ENCODE data around the gene CYBB.
A peak's percentile ranks its signal among the peaks of the same experiment; 100 is the strongest.

Gene CYBB

DNA sequence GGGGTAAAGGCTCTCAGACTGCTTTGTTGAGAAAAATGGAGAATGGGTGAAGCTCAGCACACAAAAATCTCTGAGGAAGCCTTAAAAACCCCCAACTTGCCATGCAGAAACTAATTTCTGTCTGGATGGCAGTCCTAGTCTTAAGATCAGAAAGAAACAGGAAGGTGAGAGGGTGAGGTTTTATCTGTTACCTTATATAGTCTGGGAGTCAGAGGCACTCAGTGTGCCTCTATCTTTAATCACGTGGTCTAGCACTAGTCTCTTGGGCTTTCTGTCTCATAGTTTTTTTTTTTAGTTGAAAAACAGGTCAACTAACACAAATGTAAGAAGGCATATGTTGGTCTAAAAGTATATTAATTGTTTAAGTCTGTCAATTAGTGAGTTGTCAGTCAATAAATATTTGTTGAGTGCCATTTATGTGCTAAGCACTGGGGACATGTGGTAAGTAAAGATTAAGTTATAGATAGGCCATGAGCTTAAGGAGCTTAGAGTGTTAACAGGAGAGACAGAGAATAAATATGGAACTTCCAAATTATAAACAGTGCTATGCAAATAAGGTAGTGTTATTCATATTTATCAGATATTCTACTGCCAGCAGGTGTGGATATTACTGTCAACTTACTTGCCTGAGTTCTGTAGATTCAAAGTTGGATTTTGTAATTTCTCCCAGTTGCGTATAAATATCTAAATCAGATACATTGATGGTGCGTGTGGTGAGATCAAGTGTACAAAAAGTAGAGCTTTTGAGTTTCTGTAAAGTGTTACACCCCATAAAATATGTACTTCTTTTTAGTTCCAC, 7.0 kb downstream of the CYBB start:
- DNase-seq (ENCODE audit: low read depth): no peak

- no peak for DNase-seq (ENCODE audit: low read depth)
These were observed 7.6 kb downstream of the CYBB start for GRCh38 chrX:37787423-37787869.

- no peak for DNase-seq (ENCODE audit: low read depth)
These were observed 16.5 kb downstream of the CYBB start for GRCh38 chrX:37796310-37796709.

DNA sequence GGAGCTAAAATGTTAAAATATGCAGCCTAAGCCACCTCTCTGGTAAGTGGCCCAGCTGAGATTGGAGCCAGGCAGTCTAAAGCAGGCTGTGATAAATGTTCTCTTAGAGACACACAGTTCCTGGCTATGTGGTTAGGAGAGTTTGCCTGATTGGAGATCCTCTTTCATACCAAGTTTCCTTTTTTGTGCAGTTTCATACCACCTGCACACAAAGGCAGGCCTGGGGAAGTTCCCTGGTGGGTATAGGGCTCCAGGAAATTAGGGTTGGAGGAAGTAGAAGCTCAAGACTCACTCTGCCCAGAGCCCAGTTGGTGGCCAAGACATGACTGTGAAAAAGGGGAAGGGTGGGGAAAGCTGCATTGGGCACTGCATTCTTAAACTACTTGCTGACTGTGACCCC, 16.9 kb downstream of the CYBB start:
- DNase-seq (ENCODE audit: low read depth): no peak

DNA sequence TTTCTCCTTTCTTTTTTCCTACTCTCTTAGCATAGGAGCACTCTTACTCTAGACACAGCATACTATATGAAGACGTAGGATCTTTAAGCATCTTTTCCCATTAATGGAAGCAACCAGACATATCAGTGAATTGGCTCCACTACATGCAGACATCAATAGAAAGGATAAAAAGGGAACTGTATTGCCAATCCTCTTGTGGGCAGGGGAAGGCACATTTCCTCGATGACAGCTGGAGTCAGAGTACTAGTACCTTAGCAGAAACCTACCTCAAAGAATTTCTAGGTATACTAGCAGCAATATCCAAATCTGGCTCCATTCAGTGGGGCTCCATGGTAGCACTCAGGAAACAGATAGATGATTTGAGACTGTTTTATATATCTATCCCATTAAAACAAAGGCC, 20.1 kb downstream of the CYBB start:
- DNase-seq (ENCODE audit: low read depth): no peak

DNA sequence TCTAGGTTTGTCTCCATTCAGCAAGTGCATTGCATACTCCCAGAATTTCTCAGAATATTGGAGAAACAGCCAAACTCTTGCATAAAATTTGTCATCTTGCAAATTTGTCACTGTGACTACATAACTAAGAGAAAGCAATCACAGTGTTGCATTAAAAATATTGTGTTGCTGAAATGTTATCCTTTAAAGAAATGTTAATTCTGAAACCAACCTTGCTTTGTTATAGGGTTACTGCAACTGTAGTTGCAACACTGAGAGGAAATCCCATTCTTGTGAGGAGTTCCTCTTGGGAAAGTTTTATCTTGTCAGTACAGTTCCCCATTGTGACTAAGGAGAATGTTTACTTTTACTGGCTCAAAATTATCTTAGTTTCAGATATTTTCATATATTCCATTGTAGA, 20.9 kb downstream of the CYBB start:
- no peak for DNase-seq (ENCODE audit: low read depth)

DNA sequence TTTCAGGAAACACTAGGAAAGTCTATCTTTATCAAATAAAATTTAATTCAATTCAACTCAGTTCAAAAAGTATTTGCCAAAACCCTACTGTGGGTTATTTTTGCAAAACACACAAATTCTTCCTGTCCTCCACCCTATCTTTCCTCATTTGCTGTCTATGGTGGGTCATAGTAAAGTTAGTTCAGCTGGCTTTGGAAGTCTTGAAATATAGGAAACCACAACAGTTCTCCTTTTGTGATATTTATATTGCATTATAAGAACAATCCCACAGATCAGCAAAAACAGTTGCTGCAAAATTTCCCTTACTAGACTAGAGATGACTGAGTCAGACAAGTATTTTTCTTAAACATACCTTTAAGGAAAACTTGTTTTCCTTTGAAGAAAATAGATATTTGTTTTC, 22.2 kb downstream of the CYBB start:
- no peak for DNase-seq (ENCODE audit: low read depth)

DNA sequence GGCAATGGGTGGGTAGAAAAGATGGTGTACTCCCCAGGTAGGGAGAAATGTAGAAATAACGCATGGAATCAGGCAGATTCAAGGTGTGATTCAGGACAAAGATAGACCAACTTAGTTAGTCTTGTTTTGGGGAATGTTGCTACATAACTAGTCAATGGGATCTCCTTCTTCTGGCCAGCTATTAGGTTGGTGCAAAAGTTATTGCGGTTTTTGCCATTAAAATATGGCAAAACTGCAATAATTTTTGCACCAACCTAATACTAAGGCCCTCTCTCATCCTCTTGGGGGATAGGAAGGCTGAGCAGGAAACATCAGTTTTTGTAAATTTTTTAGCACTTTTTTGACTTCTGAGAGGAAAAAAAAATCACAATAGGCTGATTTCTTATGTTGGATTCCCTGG, 23.2 kb downstream of the CYBB start:
- DNase-seq (ENCODE audit: low read depth): no peak

GRCh38 chrX:37809970-37810369, 30.1 kb downstream of the CYBB start:
- no peak for DNase-seq (ENCODE audit: low read depth)

DNA sequence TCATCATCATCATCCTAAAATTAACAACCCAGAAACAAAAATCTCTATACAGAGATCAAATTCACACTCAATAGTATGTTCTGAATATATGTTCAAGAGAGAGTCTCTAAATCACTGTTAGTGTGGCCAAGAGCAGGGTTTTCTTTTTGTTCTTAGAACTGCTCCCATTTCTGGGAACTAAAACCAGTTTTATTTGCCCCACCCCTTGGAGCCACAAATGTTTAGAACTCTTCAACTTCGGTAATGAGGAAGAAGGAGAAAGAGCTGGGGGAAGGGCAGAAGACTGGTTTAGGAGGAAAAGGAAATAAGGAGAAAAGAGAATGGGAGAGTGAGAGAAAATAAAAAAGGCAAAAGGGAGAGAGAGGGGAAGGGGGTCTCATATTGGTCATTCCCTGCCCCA, 32.3 kb downstream of the CYBB start:
- no peak for DNase-seq (ENCODE audit: low read depth)

DNA sequence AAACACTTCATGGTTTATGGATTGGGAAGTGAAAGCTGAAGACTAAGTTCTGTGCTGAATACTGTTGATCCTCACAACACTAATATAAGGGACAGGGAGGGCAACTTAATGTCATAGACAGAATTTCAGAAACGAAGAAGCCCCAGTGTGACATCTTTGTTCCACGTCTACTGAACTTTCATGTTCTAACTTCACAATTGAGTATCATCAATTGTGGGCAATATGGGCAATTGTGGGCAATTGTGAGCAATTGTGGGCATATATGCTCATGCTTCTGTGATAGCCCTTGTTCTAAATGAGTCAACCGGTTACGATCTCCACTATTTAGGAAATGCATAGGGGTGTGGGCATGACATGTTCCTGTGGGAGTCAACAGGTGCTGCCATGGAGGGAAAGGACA, 33.7 kb downstream of the CYBB start:
- no peak for DNase-seq (ENCODE audit: low read depth)

DNA sequence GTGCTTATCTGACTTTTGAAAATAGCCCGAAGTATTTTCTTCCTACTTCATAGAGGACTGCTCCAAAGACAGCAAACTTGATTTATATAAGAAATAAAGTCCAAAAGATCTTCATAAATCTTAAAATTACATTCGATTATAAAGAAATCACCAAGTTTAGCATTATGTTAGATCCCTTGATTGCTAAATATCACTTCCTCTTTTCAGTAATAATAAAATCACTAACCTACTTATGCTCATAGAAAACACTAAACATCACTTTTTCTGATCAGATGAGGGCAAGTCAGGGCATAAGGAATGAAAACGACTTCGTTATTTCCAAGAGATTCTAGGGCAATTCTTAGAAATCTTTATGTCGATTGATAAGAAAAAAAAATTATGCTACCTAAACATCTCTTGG, 35.5 kb downstream of the CYBB start:
- no peak for DNase-seq (ENCODE audit: low read depth)

DNA sequence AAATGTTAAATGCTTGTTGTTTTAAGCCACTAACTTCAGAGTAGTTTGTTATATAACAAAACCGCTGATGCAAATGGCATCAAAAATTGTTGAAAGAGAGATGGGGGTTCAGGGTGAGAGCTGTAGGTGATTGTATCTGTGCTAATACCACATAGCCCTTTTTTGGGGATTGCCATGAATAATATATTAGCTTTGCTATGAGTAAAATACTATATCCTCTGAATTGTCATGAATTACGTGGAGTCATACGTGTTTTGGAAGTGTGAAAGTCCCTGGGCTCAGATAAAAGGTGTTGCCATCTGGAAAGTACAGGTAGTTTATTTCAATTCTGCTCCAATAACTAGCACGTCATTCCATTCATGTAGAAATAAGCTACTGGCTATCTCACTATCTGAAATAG, 36.9 kb downstream of the CYBB start:
- DNase-seq (ENCODE audit: low read depth): no peak

- DNase-seq (ENCODE audit: low read depth): no peak
These were observed 37.3 kb downstream of the CYBB start for GRCh38 chrX:37817176-37817575.

DNA sequence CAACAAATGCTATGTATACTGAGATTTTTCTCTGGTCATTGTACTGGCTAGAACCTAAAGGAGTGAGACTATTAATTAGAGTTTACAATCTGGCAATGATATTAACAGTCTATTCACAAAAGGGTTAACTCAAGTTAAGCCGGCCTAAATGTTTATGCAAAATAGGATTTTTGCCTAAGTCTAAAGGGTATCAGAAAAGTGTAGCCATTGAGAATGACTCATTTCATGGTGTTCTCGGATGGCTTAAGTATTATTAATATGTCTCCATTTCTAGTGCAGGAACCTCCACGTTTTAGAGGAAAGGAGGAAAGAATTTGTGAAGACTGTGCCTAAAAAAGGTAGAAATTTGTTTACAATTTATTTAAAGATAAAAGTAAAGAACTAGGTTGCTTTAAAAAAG, 37.7 kb downstream of the CYBB start:
- DNase-seq (ENCODE audit: low read depth): no peak

DNA sequence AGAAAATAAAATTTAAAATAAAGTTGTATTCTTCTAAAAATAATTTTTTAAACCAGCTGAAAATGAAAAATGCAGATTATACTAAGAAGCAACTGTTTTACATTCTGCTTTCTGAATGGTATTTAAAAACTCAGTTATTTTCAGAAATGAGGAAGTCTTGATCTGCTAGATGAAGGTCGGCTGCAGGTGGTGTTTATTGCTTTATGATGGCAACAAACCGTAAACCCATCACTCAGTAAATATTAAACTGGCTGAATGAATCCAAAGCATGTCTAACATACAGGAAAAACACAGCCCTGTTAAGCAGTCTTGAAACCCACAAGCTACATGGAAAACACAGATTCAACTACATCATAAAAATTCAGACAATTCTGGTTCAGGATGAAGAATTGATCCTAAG, 38.2 kb downstream of the CYBB start:
- DNase-seq (ENCODE audit: low read depth): no peak

DNA sequence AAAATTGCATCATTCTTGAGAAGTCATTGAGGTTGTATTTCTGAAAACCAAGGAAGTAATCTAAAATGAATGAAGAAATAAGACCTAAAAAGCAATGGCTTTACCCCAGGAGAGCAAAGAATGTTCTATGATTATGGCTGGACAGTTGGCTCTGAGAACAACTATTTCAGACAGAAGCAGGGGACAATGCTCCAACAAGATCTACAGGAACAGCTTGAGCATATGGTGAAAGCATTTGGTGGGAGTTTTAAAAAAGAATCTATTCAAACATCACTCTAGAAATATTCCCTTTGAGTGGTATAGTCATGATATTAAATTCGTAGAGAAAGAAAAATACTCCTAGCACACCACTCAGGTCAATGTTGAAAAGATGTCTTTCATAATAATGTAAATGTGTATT, 40.8 kb downstream of the CYBB start:
- no peak for DNase-seq (ENCODE audit: low read depth)

- no peak for DNase-seq (ENCODE audit: low read depth)
These were observed 44.8 kb downstream of the CYBB start for GRCh38 chrX:37824491-37825214.

DNA sequence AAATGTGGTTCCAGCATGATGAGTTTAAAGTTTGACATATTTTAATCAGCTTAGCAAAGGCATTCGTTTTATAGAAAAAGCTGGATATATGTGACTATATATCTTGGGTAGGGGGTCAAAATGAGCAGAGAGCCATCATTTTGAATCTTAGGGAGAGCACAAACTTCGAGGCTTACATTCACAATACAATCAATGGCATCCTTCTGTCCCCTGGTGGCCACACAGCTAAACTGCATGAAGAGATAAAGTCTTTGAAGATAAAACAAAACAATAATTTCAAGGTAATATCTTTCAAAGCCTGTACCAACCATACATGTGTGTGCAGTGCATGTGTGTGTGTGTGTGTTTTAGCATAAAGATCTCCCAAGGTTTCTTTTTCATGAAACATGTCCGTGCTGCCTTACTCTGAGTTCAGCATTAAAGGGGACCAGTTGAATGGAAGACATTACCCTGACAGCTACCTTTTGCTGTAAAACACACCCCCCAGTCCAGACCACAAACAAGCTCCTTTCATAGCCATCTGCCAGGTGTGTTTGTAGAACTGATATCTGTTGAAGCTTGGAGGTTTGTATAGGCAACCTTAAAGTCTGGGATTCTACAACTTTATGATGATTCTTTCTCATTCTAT, 45.5 kb downstream of the CYBB start:
- DNase-seq (ENCODE audit: low read depth): peak; percentile 10

DNA sequence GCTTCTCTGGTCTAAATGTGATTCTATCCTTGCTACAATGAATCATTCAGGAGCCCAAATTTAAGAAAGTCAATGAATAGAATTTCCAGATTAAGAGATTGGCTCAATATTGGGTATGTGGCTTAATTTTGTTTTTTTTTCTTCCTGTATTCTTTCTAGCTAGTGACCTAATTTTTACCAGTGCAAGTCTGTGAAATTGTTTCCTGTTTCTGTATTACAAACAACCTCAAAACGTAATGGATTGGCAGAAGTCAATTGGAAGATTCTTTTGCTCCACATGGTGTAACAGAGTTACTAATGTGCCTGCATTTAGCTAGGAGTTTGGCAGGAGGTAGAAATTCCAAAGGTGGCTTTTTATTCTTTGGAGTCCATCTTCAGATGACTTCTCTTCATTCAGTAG, 49.9 kb downstream of the CYBB start:
- DNase-seq (ENCODE audit: low read depth): no peak

- DNase-seq (ENCODE audit: low read depth): no peak
These were observed 50.5 kb downstream of the CYBB start for GRCh38 chrX:37830371-37830770.

GRCh38 chrX:37834937-37835336, 55.1 kb downstream of the CYBB start:
- DNase-seq (ENCODE audit: low read depth): no peak

- DNase-seq (ENCODE audit: low read depth): no peak
These were observed 61.1 kb downstream of the CYBB start for GRCh38 chrX:37840931-37841330.
